ENCODE results near the gene DUSP15. TPM values are rescaled to one million over a fixed set of nuclear protein-coding genes. Genes with fewer than 3 reads are reported as not detected.

Gene DUSP15
- total and polyA plus RNA-seq, 2 of the 8 experiments (the other 6 are each of a cell fraction or from before 2014, with no cell fraction given): 0.91 to 3.2 TPM

GRCh38 chr20:31831211-31831610, 39.1 kb downstream of the DUSP15 start:
- Histone ChIP-seq H4K8ac (ENCODE audit: extremely low read depth, insufficient read depth, low read length) (no peak overlapping the region), H4K5ac (ENCODE audit: insufficient read length, low read depth, low read length) (no peak overlapping the region), H3K23ac (ENCODE audit: insufficient read length) (no peak overlapping the region), H2BK20ac (ENCODE audit: low read length) (no peak overlapping the region), H3K27me3 (replicated peaks in 1 of 4; ENCODE audit: control insufficient read depth in 3 of 4, extremely low read depth in 1 of 4, insufficient read depth in 3 of 4, low read length in 3 of 4) (no peaks in the 10 kb centered on the region), H3K79me1 (ENCODE audit: low read depth, low read length) (no peaks in the 10 kb centered on the region), H2BK15ac (ENCODE audit: low read length) (no peak overlapping the region), H3K14ac (ENCODE audit: insufficient read length) (no peak overlapping the region), H4K20me1 (replicated peaks in 1 of 2; ENCODE audit: control insufficient read depth in 1 of 2, insufficient read depth in 2 of 2, low read length in 2 of 2) (no peaks in the 10 kb centered on the region), H3K18ac (ENCODE audit: extremely low read depth, low read length) (no peak overlapping the region), H3K56ac (replicated peaks; ENCODE audit: insufficient read length, low read depth, low read length) (no peak overlapping the region), H2BK5ac (ENCODE audit: low read depth, low read length) (no peak overlapping the region), H3K9ac (replicated peaks in 1 of 4; ENCODE audit: extremely low read depth in 1 of 4, low read depth in 3 of 4, low read length in 3 of 4) (no peak overlapping the region), H3K27ac (ENCODE audit: low read depth, low read length) (no peak overlapping the region), H2BK12ac (ENCODE audit: low read depth, low read length) (no peak overlapping the region), H3K4ac (replicated peaks; ENCODE audit: insufficient read length, low read depth, low read length) (no peak overlapping the region), H3K4me2 (ENCODE audit: insufficient read depth in 1 of 2, low read depth in 2 of 2, low read length in 2 of 2) (no peak overlapping the region), H4K91ac (replicated peaks; ENCODE audit: insufficient read length, low read length) (no peak overlapping the region), H2BK120ac (replicated peaks; ENCODE audit: low read depth, low read length) (no peak overlapping the region), H2AFZ (ENCODE audit: low read length) (no peak overlapping the region), H3K4me1 (replicated peaks in 1 of 4; ENCODE audit: control insufficient read depth in 3 of 4, insufficient read depth in 4 of 4, low read length in 3 of 4) (peaks cover 0 to 9% (median 8%) of the 10 kb centered on the region in 4 experiments; a peak in 5 of 7 replicates), H3K79me2 (ENCODE audit: control insufficient read depth in 1 of 2, insufficient read depth in 2 of 2, low read length in 2 of 2) (no peaks in the 10 kb centered on the region), H3K36me3 (ENCODE audit: control insufficient read depth in 2 of 4, insufficient read depth in 4 of 4, low read length in 3 of 4) (no peaks in the 10 kb centered on the region; a peak in 1 of 8 replicates), H2AK5ac (ENCODE audit: low read depth, low read length) (no peak overlapping the region), H3K23me2 (ENCODE audit: low read depth, low read length) (no peaks in the 10 kb centered on the region), H3K4me3 (ENCODE audit: extremely low read depth in 1 of 4, insufficient read depth in 2 of 4, low read depth in 3 of 4, low read length in 4 of 4) (no peak overlapping the region), H3K9me3 (ENCODE audit: insufficient read depth in 2 of 2, low read depth in 1 of 2, low read length in 1 of 2) (no peaks in the 10 kb centered on the region)
- FAIRE-seq (no peak), DNase-seq (ENCODE audit: low read depth in 1 of 2, low spot score in 2 of 2) (no peak)
- TF ChIP-seq EGR1 (IDR thresholded peaks at IDR 0.05; ENCODE audit: borderline replicate concordance, low read depth, low read length): no peak
- peak; percentile 95; the same call in 1 of the 2 replicates for TF ChIP-seq KDM1A (IDR thresholded peaks at IDR 0.05; ENCODE audit: borderline replicate concordance, low read length)
- CTCF ChIA-PET (ENCODE audit: partially characterized antibody): interaction anchor here (0.9 to 2.1 kb wide), 5 partner anchors 13 to 120 kb away, joined by 3 to 10 read pairs (median 5); partner anchors contain the start of genes FOXS1 and PDRG1
- POLR2A ChIA-PET (ENCODE audit: partially characterized antibody): interaction anchor here (1.6 kb wide), 1 partner anchor 15 kb away, joined by 5 read pairs; no protein-coding TSS in a partner anchor
- WGBS, 2 experiments (ENCODE audit: extremely low coverage in 1 of 2, insufficient coverage in 1 of 2, insufficient read length in 1 of 2, insufficient replicate concordance in 2 of 2, low coverage in 1 of 2, low lambda C conversion rate in 2 of 2, missing lambda C conversion rate in 1 of 2): 82% methylated on average over 6 of the region's 6 CpGs; no CpG with 5 or more reads in 1 of the 2 experiments

Measured in H1 (cell line).